ENCODE data around the gene SCNM1.

GRCh38 chr1:151133018-151133806 lies 32.7 kb upstream of the SCNM1 start:
- TF ChIP-seq, protein P1, sequence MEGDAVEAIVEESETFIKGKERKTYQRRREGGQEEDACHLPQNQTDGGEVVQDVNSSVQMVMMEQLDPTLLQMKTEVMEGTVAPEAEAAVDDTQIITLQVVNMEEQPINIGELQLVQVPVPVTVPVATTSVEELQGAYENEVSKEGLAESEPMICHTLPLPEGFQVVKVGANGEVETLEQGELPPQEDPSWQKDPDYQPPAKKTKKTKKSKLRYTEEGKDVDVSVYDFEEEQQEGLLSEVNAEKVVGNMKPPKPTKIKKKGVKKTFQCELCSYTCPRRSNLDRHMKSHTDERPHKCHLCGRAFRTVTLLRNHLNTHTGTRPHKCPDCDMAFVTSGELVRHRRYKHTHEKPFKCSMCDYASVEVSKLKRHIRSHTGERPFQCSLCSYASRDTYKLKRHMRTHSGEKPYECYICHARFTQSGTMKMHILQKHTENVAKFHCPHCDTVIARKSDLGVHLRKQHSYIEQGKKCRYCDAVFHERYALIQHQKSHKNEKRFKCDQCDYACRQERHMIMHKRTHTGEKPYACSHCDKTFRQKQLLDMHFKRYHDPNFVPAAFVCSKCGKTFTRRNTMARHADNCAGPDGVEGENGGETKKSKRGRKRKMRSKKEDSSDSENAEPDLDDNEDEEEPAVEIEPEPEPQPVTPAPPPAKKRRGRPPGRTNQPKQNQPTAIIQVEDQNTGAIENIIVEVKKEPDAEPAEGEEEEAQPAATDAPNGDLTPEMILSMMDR (IDR thresholded peaks at IDR 0.05; ENCODE audit: poor library complexity, severe bottlenecking) = no peak
- TF ChIP-seq EZH2 (IDR thresholded peaks at IDR 0.05; ENCODE audit: borderline replicate concordance, insufficient read depth, low read length, poor library complexity, severe bottlenecking) = no peak
- no peak for TF ChIP-seq POLR2AphosphoS5 (IDR thresholded peaks at IDR 0.05)
- TF ChIP-seq MXI1 (conservative IDR thresholded peaks at IDR 0.05; ENCODE audit: poor library complexity, severe bottlenecking) = no peak
- no peak for TF ChIP-seq EP300 (conservative IDR thresholded peaks at IDR 0.05; ENCODE audit: poor library complexity, severe bottlenecking)

All from neural cell (in vitro differentiated cells).